Mucosa of rectum (tissue), 2 donors: Measurements from ENCODE around the gene ZNF790.

Source experiments
- H3K27ac ChIP-seq, 2 donors: one replicate each; pipeline ENCODE4 v1.7.0; 2013; ENCODE audit warnings: inconsistent platforms in 2 of 2, low read depth in 2 of 2, low read length in 2 of 2
- H3K27me3 ChIP-seq, 2 donors: one replicate each; pipeline ENCODE4 v1.7.0; 2013; ENCODE audit warnings: low read length in 2 of 2; ENCODE audit not compliant: control insufficient read depth in 2 of 2, insufficient read depth in 2 of 2
- H3K36me3 ChIP-seq, 2 donors: one replicate each; pipeline ENCODE4 v1.7.0; 2013; ENCODE audit warnings: low read length in 2 of 2; ENCODE audit not compliant: control insufficient read depth in 2 of 2, insufficient read depth in 2 of 2
- H3K4me1 ChIP-seq, 2 donors: one replicate each; pipeline ENCODE4 v1.7.0; 2013; ENCODE audit warnings: low read length in 2 of 2, mild to moderate bottlenecking in 1 of 2; ENCODE audit not compliant: control insufficient read depth in 2 of 2, insufficient read depth in 2 of 2
- H3K4me3 ChIP-seq, 2 donors: one replicate each; pipeline ENCODE4 v1.7.0; 2013; ENCODE audit warnings: low read length in 2 of 2
- H3K9ac ChIP-seq, 2 donors: one replicate each; pipeline ENCODE4 v1.7.0; 2013; ENCODE audit warnings: low read length in 2 of 2, low read depth in 1 of 2, mild to moderate bottlenecking in 1 of 2
- H3K9me3 ChIP-seq, 2 donors: one replicate each; pipeline ENCODE4 v1.7.0; 2013; ENCODE audit warnings: low read length in 2 of 2; ENCODE audit not compliant: control insufficient read depth in 2 of 2
- donor health status: healthy.
- donor health status: Normal muscosa, but diverticular disease.

Gene ZNF790

GRCh38 chr19:36772311-36773222 is 65.6 kb downstream of the ZNF790 start, which contains the start of gene ZNF850:
TSS of gene ZNF850 (minus strand) at chr19:36772807. CDS start at chr19:36762606, 10,201 bp downstream.
- peaks cover 8 to 12% of the 10 kb centered on the region in 2 donors for H3K9me3 ChIP-seq
- no peaks in the 10 kb centered on the region for H3K36me3 ChIP-seq
- H3K4me1 ChIP-seq, result peaks cover 11 to 15% of the 10 kb centered on the region in 2 donors
- peak within 1 kb of the TSS; percentile 90 to 97 for H3K4me3 ChIP-seq
- peak within 1 kb of the TSS; percentile 68 to 79 for H3K27ac ChIP-seq
- no peaks in the 10 kb centered on the region for H3K27me3 ChIP-seq
- H3K9ac ChIP-seq, result peak within 1 kb of the TSS; percentile 74 to 79

GRCh38 chr19:36771261-36772231 is 66.6 kb downstream of the ZNF790 start:
- H3K36me3 ChIP-seq, result no peaks in the 10 kb centered on the region
- H3K27me3 ChIP-seq, result no peaks in the 10 kb centered on the region
- H3K9ac ChIP-seq, result peak overlapping the region; percentile 74 to 79
- H3K27ac ChIP-seq, result peak overlapping the region; percentile 68 to 79
- H3K9me3 ChIP-seq, result peaks cover 8 to 13% of the 10 kb centered on the region in 2 donors
- peaks cover 11 to 15% of the 10 kb centered on the region in 2 donors for H3K4me1 ChIP-seq
- peak overlapping the region; percentile 90 to 97 for H3K4me3 ChIP-seq
